ENCODE results near the gene DSTYK.

DNA sequence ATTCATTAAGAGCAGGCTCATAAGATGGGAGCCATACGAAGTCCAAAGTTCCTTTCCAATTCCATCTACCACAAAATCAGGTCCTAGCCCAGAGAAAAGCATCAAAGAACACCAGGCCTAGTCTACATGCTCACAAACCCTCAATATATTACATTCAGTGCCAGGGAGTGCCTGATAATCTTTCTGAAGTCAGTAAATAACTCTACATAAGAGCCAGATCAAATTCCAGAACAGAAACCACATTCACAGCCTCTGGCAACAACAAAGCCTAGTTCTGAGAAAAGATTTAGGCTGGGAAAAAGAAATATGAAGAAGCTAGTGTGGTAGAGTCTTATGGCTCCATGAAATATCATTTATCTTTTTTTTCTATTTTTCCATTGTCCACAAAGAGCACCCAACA is 49.2 kb downstream of the DSTYK start:
- TF ChIP-seq, protein P1, sequence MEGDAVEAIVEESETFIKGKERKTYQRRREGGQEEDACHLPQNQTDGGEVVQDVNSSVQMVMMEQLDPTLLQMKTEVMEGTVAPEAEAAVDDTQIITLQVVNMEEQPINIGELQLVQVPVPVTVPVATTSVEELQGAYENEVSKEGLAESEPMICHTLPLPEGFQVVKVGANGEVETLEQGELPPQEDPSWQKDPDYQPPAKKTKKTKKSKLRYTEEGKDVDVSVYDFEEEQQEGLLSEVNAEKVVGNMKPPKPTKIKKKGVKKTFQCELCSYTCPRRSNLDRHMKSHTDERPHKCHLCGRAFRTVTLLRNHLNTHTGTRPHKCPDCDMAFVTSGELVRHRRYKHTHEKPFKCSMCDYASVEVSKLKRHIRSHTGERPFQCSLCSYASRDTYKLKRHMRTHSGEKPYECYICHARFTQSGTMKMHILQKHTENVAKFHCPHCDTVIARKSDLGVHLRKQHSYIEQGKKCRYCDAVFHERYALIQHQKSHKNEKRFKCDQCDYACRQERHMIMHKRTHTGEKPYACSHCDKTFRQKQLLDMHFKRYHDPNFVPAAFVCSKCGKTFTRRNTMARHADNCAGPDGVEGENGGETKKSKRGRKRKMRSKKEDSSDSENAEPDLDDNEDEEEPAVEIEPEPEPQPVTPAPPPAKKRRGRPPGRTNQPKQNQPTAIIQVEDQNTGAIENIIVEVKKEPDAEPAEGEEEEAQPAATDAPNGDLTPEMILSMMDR (IDR thresholded peaks at IDR 0.05): no peak
- no peak for TF ChIP-seq POLR2A (IDR thresholded peaks at IDR 0.05)

All from uterus (tissue), 2 donors.